ENCODE measurements around the gene MVD.

The MVD gene

DNA sequence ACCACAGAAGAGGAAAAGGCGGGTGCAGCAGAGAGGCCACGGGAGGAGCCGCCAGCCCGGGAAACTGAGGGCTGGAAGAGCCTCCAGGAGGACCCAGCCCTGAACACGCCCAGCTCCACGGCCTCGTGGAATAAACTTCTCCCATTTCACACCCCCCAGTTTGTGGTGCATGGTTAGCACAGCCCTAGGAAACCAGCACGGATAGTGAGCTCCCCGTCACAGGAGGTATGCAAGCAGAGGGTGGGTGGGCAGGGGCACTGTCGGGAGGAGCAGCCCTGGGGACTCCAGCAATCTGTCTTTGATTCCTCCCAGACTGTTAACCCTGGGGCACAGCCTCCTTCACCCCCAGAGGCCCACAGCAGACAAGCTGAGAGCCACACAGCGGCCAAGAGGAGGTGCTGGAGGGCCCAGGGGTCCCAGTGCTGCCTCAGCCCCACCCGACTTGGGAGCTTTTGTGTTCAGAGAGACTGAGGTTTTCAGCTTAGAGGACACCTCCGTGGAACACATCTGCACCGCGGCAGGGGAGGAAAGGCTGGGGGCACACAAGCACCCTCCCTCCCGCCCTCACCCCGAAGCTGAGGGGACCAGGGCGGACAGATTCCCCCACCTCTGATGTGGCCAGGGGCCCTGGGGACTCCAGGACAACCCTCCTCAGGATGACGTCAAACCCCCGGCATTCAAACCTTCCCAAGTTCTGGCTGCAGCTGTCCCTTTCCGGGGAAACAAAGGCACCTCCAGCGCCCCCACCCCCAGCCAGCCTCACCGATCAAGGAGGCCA lies 26.2 kb downstream of the MVD start:
- H3K9me3 ChIP-seq (ENCODE audit: low read length) = no peaks in the 10 kb centered on the region
- peaks cover 47% of the 10 kb centered on the region for H3K4me1 ChIP-seq (ENCODE audit: insufficient read depth, low read length, severe bottlenecking)
- H2AFZ ChIP-seq (ENCODE audit: low read length) = no peak overlapping the region
- H3K9me2 ChIP-seq (ENCODE audit: low read depth, low read length) = no peaks in the 10 kb centered on the region
- no peak for TF ChIP-seq EZH2 (IDR thresholded peaks at IDR 0.05; ENCODE audit: borderline replicate concordance, low read length)
- TF ChIP-seq, protein P1, sequence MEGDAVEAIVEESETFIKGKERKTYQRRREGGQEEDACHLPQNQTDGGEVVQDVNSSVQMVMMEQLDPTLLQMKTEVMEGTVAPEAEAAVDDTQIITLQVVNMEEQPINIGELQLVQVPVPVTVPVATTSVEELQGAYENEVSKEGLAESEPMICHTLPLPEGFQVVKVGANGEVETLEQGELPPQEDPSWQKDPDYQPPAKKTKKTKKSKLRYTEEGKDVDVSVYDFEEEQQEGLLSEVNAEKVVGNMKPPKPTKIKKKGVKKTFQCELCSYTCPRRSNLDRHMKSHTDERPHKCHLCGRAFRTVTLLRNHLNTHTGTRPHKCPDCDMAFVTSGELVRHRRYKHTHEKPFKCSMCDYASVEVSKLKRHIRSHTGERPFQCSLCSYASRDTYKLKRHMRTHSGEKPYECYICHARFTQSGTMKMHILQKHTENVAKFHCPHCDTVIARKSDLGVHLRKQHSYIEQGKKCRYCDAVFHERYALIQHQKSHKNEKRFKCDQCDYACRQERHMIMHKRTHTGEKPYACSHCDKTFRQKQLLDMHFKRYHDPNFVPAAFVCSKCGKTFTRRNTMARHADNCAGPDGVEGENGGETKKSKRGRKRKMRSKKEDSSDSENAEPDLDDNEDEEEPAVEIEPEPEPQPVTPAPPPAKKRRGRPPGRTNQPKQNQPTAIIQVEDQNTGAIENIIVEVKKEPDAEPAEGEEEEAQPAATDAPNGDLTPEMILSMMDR (IDR thresholded peaks at IDR 0.05; ENCODE audit: low read length) = no peak
- H3K9ac ChIP-seq (ENCODE audit: low read length) = no peak overlapping the region
- no peaks in the 10 kb centered on the region for H3F3A ChIP-seq (ENCODE audit: insufficient read depth, low read length)
- peaks cover 16% of the 10 kb centered on the region for H3K27me3 ChIP-seq (ENCODE audit: insufficient read depth, low read length)
- no peak overlapping the region for H3K4me3 ChIP-seq (ENCODE audit: low read depth, low read length, poor library complexity, severe bottlenecking)
- no peaks in the 10 kb centered on the region for H3K79me2 ChIP-seq (ENCODE audit: insufficient read depth, low read length)
- H3K27ac ChIP-seq (ENCODE audit: low read depth, low read length, poor library complexity, severe bottlenecking) = peak overlapping the region; percentile 50
- H3K4me2 ChIP-seq (ENCODE audit: low read length) = no peak overlapping the region
- H4K20me1 ChIP-seq (ENCODE audit: insufficient read depth, low read length) = no peaks in the 10 kb centered on the region
- peaks cover 9% of the 10 kb centered on the region for H3K36me3 ChIP-seq (ENCODE audit: insufficient read depth, low read length)

DNA sequence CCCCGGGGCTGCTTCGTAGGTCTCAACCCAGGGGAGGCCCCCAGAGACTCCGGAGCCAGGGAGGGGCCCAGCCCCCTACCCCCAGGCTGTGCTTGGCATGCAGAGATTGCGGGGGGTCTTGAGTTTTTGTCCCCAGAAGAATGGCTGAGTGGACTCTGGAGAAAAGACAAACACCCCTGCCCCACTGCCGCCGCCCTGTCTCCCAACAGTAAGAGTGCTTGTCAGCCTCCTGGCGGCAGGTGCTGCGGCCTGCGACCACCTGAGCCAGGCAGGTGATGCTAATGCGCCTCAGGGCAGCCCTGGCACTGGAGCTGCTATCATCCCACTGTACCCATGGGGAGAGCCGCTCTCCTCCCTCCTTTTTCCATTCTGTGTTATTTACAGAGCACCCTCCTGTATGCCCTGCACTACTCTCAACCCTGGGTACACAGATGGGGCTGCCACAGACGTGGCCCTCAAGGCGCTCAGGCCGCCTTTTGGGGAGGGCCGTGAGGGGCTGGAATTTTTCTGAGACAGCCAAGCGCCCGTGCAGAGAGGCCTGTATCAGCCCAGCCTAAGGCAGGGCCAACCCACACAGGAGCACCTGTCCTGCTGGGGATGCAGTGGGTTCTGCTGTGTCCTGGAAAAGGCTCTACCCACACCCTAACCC lies 27.1 kb downstream of the MVD start:
- Histone ChIP-seq H3K27ac (ENCODE audit: low read depth, low read length, poor library complexity, severe bottlenecking) (peak overlapping the region; percentile 25), H3K9ac (ENCODE audit: low read length) (no peak overlapping the region), H3K9me2 (ENCODE audit: low read depth, low read length) (no peaks in the 10 kb centered on the region), H3K4me3 (ENCODE audit: low read depth, low read length, poor library complexity, severe bottlenecking) (no peak overlapping the region), H3K36me3 (ENCODE audit: insufficient read depth, low read length) (peaks cover 17% of the 10 kb centered on the region), H3F3A (ENCODE audit: insufficient read depth, low read length) (no peaks in the 10 kb centered on the region), H3K4me1 (ENCODE audit: insufficient read depth, low read length, severe bottlenecking) (peaks cover 47% of the 10 kb centered on the region), H3K9me3 (ENCODE audit: low read length) (no peaks in the 10 kb centered on the region), H3K27me3 (ENCODE audit: insufficient read depth, low read length) (peaks cover 10% of the 10 kb centered on the region; the same call in 1 of the 2 replicates), H3K4me2 (ENCODE audit: low read length) (no peak overlapping the region), H3K79me2 (ENCODE audit: insufficient read depth, low read length) (no peaks in the 10 kb centered on the region), H2AFZ (ENCODE audit: low read length) (no peak overlapping the region), H4K20me1 (ENCODE audit: insufficient read depth, low read length) (no peaks in the 10 kb centered on the region)
- no peak for TF ChIP-seq EZH2 (IDR thresholded peaks at IDR 0.05; ENCODE audit: borderline replicate concordance, low read length)
- TF ChIP-seq, protein P1 (IDR thresholded peaks at IDR 0.05; ENCODE audit: low read length) = no peak; the same call in 1 of the 2 replicates

DNA sequence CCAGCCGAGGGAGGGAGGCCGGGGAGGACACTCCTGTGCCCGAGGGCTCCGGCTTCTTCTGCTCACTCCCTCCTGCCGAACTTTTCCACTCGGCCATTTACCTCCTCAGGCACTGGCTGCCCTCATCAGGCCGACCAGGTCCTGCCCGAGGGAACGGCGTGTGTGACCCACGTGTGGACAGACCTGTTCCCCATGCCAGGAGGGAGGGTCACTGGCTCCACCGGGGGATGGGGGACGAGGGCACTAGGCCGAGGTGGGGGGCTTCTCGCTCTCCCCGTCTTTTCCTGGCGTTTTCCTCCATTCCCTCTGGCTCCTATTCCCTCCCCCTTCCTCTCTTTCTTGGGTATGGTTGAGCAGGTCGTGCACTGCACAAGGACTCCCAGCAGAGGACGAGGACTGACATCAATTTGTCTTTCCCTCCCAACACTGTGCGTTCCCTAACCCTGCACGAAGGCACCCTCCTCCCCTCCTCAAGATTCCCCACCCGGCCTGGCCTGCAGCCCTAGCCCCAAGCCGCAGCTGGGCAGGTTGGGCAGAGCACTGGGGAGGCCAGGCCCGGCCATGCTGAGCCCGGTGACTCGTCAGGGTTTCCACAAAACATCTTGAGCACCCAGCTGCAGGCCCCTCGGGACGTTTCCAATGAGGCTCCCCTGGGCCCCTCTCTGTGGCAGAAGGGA lies 27.8 kb downstream of the MVD start:
- peak overlapping the region; percentile 25 for H3K27ac ChIP-seq (ENCODE audit: low read depth, low read length, poor library complexity, severe bottlenecking)
- peak overlapping the region; percentile 61 for H3K4me2 ChIP-seq (ENCODE audit: low read length)
- H3K36me3 ChIP-seq (ENCODE audit: insufficient read depth, low read length) = peaks cover 24% of the 10 kb centered on the region
- no peak overlapping the region for H2AFZ ChIP-seq (ENCODE audit: low read length)
- no peaks in the 10 kb centered on the region for H4K20me1 ChIP-seq (ENCODE audit: insufficient read depth, low read length)
- H3K4me3 ChIP-seq (ENCODE audit: low read depth, low read length, poor library complexity, severe bottlenecking) = peak overlapping the region; percentile 53
- H3K9ac ChIP-seq (ENCODE audit: low read length) = no peak overlapping the region; the same call in 1 of the 2 replicates
- H3K9me2 ChIP-seq (ENCODE audit: low read depth, low read length) = no peaks in the 10 kb centered on the region
- peaks cover 47% of the 10 kb centered on the region for H3K4me1 ChIP-seq (ENCODE audit: insufficient read depth, low read length, severe bottlenecking)
- H3K27me3 ChIP-seq (ENCODE audit: insufficient read depth, low read length) = peaks cover 7% of the 10 kb centered on the region; the same call in 1 of the 2 replicates
- no peaks in the 10 kb centered on the region for H3F3A ChIP-seq (ENCODE audit: insufficient read depth, low read length)
- H3K9me3 ChIP-seq (ENCODE audit: low read length) = no peaks in the 10 kb centered on the region
- no peak for TF ChIP-seq EZH2 (IDR thresholded peaks at IDR 0.05; ENCODE audit: borderline replicate concordance, low read length)
- TF ChIP-seq, protein P1 (IDR thresholded peaks at IDR 0.05; ENCODE audit: low read length) = no peak
- no peaks in the 10 kb centered on the region for H3K79me2 ChIP-seq (ENCODE audit: insufficient read depth, low read length)

Measured in OCI-LY1 (cell line).